IPS-11a (cell line): ENCODE data around the gene SHROOM3.
"Not testable (repeated sequence)": the region's sequence is repeated elsewhere in the genome, so short reads cannot be mapped to it uniquely, and the experiment has no call there.

Experiments used
- H3K4me3 ChIP-seq: one replicate; pipeline ENCODE4 v1.5.1; 2013; ENCODE audit warnings: low read depth, low read length, control low read depth

Gene SHROOM3

DNA sequence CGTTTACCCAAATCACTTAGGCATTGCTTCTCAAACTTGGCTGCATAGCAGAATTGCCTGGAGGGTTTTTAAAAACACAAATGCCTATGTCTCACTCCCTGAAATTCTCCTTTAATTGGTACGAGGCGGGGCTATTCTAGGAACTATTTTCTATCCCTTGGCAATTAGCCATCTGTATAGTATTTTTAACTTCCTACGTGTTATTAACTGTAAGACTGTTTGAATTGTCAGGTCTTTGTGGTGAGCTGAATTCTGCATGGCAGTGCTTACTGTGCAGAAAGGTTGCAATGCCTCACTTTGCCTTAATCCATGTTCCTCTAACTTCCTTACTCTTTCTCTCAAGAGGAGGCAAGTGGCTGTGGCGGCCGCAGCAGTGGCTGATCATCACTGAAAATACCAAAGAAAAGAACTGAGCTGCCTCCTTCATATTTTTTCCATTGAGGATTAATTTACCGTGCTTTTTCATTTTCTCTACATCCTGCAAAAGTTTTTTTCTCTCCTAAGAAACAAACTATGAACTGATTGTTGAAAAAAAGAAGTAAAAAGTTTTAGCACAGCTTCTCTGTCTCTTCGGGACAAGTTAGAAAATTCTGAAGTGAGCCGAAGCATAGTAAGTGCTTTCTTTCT lies at the start of gene SHROOM3:
TSS of gene SHROOM3 (plus strand) at position 329 of the 627 bp plus-strand sequence. CDS start 824 bp downstream, outside the sequence.
- H3K4me3 ChIP-seq, result peak within 1 kb of the TSS; percentile 25

- H3K4me3 ChIP-seq, result no peak overlapping the region
These were observed 49.1 kb upstream of the SHROOM3 start for GRCh38 chr4:76385974-76386373.

- H3K4me3 ChIP-seq, result no peak overlapping the region
These were observed 48.3 kb upstream of the SHROOM3 start for GRCh38 chr4:76386566-76387305.

DNA sequence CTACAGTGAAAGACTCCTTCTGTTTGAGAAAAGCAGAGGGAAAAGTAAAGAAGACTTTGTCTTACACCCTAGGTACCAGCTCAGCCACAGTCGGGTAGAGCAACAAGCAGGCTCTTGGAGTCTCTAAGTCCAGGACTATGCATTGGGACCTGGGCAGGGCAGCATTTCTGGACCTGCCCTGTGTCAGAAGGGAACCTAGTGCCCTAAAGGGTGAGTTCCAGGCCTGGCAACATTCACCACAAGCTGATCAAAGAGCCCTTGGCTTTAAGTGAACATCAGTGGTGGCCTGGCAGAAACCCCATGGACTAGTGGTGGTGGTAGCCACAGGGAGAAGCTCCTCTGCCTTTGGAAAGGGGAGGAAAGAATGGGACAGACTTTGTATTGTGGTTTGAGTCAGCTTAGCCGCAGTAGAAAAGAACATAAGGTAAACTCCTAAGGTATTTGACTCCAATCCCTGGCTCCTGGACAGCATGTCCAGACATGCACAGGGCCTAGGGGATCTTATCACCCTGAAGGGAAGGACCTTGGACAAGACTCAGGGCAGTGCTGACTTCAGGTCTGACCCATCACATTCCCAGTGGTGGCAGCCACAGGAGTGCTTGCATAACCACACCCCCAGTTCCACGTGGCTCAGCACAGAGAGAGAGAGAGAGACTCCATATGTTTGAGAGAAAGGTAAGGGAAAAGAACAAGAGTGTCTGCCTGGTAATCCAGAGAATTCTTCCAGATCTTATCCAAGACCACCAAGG lies 46.7 kb upstream of the SHROOM3 start:
- no peak overlapping the region for H3K4me3 ChIP-seq

- H3K4me3 ChIP-seq, result no peak overlapping the region
These were observed 33.4 kb upstream of the SHROOM3 start for GRCh38 chr4:76401654-76402053.

DNA sequence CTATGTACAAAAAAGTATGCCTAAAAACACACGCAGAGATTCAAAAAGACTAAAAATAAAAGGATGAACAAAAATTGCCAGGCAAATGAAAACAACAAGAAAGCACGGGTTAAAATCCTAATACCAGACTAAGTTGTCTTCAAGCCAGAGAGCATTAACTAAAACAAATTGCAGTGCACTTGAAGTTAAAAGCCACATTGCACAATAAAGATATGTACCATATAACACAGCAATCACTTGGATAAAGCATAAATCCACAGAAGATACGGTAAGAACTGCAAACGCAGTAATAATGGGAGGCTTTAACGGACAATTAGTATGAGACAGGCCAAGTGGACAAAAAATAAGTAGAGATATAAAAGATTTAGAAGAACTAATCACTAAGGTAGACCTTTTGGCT lies 28.9 kb upstream of the SHROOM3 start:
- no peak overlapping the region for H3K4me3 ChIP-seq

DNA sequence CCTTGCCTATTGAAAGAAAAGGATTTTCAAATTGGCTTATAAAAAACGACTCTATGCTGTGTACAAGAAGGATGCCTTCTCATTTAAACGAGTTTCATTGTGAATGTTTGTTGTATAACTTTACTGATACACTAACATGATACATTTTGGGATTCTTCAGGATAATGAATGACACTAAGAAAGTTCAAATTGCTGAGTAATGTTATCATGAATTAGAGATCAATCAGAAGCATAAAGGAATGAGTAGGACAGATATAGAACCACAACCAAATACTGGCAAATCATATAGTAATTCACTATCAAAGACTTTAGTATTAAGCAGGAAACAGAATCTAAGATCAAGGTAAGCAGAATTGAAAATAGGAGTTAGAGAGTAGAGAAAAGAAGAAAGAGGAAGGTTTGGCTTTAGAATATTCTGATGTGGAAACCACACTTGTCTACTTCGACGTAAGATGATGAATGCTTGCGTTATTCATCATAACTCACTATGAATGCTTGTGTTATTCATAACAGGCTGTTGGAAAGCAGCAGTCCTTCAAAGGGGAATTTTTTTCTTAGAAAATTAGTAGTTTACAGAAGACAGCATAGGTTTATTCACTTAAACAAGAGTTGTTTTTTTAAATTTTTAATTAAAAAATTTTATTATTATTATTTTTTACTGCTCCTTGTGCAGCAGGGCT lies 27.4 kb upstream of the SHROOM3 start:
- H3K4me3 ChIP-seq, result no peak overlapping the region

GRCh38 chr4:76410636-76411035 lies 24.4 kb upstream of the SHROOM3 start:
- H3K4me3 ChIP-seq, result no peak overlapping the region

DNA sequence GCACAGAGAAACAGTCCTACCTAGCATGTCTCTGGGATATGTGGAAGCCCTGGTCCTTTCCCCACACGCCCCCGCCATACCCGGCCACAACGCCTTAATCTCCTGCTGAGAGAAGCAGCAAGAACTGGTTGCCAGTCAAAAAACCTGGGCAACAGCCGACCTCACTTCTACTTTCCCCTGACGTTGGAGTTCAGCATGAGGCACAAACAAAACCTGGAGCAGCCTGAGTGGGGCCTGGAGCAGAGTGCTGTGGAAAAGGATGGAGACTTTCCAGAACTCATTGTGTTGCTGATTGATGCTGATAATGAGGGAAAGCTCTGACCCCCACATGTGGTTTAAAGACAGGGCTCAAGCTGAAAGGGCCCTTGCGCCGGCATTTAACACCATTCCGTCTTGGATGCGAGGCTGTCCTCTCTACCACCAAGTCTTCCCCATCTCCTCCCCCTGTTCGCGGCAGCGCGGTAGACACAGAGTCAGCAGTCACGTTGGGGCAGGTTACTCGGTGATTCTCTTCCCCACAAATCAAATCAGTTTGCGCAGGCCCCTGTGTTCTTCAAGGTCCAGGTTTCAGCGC lies 14.8 kb upstream of the SHROOM3 start:
- H3K4me3 ChIP-seq, result no peak overlapping the region

DNA sequence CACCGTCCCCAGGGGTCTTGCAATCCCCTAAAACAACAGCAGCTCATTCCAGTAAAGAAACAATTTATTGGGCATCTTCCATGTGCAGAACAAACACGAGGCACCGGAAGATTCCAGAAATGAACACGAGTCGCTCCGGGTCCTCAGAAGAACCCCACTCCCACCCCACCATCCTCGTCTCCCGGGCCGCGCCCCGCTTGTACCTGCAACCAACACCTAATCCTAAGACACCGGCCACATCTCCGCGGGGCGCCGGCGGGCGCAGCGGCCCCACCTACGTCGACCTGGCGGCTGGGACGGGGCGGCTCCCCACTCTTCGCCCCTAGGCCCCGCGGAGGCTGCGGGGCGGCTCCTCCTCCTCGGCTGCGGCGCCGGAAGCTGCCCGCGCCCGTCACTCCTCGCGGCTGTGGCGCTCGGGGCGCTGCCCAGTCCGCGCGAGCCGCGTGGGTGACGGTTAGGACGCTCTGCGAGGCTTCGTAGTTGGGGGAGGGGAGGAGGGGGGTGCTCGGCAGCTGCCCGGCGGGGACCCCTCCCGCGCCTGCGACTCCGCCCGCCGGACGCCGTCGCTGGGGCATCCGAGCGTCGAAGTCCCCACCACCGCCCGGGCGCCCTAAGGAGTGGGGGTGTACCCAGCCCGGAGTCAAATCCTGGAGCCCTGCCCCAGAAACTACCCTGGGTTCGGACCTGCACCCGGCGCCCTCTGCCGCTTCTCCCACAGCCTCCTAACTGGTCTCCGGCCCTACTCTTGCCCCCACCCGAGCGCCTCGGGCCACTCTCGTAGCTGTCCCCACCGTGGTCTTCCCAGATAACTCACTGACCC lies 14.1 kb upstream of the SHROOM3 start, which contains the start of gene CCDC158:
TSS of gene CCDC158 (minus strand) at position 380 of the 820 bp plus-strand sequence. CDS start 17,934 bp downstream, outside the sequence.
- no peak within 1 kb of the TSS for H3K4me3 ChIP-seq

DNA sequence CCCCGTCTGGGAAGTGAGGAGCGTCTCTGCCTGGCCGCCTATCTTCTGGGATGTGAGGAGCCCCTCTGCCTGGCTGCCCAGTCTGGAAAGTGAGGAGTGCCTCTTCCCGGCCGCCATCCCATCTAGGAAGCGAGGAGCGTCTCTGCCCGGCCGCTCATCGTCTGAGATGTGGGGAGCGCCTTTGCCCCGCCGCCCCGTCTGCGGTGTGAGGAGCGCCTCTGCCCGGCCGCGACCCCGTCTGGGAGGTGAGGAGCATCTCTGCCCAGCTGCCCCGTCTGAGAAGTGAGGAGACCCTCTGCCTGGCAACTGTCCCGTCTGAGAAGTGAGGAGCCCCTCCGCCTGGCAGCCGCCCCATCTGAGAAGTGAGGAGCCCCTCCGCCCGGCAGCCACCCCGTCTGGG lies 11.9 kb upstream of the SHROOM3 start:
- not testable (repeated sequence) for H3K4me3 ChIP-seq

- no peak overlapping the region for H3K4me3 ChIP-seq
These were observed 8.8 kb upstream of the SHROOM3 start for GRCh38 chr4:76426272-76426671.

DNA sequence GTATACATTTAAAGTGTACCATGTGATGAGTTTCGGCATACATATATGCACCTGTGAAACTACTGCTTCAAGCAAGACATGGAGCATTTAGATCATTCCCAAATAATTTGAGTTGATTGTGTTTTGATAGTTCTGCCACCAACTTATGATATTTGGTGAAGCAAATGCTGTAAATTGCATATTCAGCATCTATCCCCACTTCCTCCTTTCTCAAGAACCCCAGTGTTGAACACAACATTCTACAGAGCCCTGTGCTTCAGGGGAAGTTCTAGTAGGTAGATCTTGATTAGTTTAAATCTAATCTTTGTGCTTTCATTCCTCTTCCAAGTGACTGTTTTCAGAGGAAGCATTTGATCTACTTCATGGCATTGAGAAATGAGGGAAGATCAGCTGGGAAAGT lies 5.4 kb upstream of the SHROOM3 start:
- H3K4me3 ChIP-seq, result no peak overlapping the region

DNA sequence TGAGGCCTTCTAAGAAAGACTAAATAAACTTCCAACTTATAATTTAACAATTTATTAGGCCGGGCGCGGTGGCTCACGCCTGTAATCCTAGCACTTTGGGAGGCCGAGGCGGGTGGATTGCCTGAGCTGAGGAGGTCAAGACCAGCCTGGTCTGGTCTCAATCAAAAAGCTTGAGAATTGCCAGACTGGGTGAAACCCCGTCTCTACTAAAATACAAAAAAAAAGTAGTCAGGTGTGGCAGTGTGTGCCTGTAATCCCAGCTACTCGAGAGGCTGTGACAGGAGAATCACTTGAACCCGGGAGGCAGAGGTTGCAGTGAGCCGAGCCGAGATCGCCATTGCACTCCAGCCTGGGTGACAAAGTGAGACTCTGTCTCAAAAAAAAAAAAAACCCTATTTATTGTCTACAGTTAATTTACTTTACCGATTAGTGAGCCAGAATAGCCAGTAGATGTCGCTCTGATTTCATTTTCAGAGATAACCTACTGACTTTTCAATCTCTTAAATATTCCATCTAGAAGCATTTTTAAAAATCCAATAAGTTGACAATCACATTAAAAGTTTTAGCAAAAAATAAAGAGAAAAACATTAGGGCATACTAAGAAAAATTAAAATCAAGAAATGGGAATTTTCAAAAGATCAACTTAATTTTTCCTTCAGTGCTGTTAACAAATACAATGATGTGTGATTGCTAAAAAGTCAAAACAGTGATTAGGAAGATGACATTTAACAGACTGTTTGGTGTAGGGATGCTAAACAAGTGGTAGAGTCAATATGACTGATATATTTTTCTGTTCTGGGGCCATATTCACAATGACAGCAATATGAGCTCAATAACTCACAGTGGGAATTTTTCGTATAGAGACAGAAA lies 4.3 kb upstream of the SHROOM3 start:
- H3K4me3 ChIP-seq, result no peak overlapping the region

DNA sequence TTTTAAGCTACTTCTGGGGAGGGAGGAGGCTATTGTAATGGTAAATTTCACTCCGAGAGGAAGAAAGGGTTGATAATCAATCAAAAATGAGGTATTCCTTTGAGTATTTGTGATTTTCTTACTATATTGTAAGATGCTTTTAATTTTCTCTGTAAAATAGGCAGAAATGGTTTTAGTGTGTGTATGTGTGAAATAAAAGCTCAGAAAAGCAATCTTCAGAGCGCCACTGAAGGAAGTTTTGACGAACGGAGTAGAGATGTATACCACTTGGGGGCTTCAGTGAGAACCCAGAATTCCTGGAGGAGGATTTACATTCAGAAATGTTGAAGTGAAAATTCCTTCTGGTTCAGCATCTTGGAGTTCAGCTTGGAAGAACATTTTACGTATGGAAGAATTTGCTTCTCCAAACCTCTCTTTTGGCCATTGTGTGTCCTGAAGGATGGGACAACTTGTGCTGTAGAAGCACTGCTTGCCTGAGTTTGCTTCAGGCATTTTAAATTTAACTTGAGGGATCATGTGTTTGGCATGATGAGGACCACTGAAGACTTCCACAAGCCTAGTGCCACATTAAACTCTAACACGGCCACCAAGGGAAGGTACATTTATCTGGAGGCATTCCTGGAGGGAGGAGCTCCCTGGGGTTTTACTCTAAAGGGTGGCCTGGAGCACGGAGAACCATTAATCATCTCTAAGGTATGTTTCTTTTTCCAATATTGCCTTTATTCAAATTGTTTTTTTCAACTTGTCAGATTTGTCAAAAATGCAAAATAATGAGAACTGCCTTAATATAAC lies 695 bp downstream of the SHROOM3 start:
- H3K4me3 ChIP-seq, result peak overlapping the region; percentile 25

DNA sequence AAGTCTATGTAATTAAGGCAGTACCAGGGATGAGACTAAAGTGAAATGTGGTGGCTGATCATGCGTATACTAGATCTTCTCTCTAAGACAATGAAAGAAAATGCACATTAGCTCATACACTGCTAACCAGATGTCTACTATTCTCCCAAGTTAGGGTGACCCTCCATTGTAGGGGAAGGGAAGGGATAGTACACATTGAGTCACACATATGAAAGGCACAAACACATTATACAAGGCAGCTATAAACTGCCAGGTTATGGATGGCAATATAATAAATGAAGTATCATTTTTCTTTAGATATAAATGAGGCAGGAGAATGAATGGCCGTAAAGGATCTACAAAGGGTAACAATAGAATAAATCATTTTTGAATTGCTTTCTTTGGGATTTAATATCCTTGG lies 4.5 kb downstream of the SHROOM3 start:
- H3K4me3 ChIP-seq, result no peak overlapping the region

DNA sequence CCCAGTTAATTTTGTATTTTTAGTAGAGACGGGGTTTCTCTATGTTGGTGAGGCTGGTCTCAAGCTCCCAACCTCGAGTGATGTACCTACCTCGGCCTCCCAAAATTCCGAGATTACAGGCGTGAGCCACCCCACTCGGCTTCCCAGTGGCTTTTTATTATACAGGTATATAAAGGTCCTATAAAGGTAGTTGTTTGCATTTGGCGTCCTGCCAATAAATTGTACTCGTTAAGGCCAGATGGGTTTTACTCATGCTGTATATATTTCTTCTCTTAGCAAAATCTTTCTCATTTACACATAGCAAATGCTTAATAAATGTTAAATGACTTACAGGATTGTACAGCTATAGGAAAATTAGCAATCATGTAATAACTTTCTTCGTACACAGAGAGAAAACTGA lies 6.9 kb downstream of the SHROOM3 start:
- H3K4me3 ChIP-seq, result no peak overlapping the region

DNA sequence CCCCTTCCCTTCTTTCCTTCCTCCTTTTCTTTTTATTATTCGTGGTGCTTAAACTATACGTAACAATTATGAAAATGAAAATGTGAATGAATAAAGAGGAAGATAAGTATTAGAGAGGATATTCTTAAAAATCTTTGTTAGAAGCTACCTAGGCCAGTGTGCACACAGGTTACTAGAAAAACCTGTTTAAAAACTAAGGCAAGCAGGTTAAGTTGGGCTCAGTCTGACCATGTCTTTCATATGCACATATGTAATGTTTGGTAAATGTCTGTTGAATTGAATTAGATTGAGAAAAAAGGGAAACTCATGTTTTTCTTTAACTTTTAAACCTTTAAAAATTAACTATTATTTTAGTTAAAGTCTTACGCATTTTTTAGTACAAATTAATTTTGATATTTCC lies 7.8 kb downstream of the SHROOM3 start:
- no peak overlapping the region for H3K4me3 ChIP-seq
